Adrenal gland (tissue), 5 donors: ENCODE measurements around the gene UCHL1.

Experiments used
- CTCF ChIP-seq, 6 experiments: fragments of 450-650 bp in 4 of 6; fragments of 200-600 bp in 2 of 6; sonication (generic) in 1 of 6; IDR thresholded peaks; 1 replicate in 5 of 6; 2 replicates in 1 of 6; pipeline versions ENCODE4 v1.5.1 to v1.8.0; 2016 to 2021; ENCODE audit warnings: antibody characterized with exemption in 6 of 6, mild to moderate bottlenecking in 2 of 6, moderate library complexity in 1 of 6
- POLR2A ChIP-seq, 2 donors: fragments of 450-650 bp; IDR thresholded peaks; one replicate each; pipeline ENCODE4 v1.6.1; 2017; ENCODE audit warnings: antibody characterized with exemption in 2 of 2, mild to moderate bottlenecking in 2 of 2, moderate library complexity in 1 of 2
- donor health status: DM: no; HTN: no; CAD: no.

- peak; percentile 30 to 67 (median 59) for TF ChIP-seq CTCF (IDR thresholded peaks at IDR 0.05)
- TF ChIP-seq POLR2A (IDR thresholded peaks at IDR 0.05), result no peak
Measured at GRCh38 chr4:41212616-41213203, 44.0 kb upstream of the UCHL1 start.
